HG02970 (cell line): ENCODE data around the gene ABR.
"Not testable (repeated sequence)": the region's sequence is repeated elsewhere in the genome, so short reads cannot be mapped to it uniquely, and the experiment has no call there.

ENCODE experiments used
- ATAC-seq: cut with Tn5 transposase; IDR thresholded peaks from one replicate; pipeline ENCODE4 v1.9.1; 2021; ENCODE audit warnings: mild to moderate bottlenecking, moderate library complexity, moderate number of reproducible peaks; ENCODE audit not compliant: unreplicated experiment, low FRiP score

Gene ABR

DNA sequence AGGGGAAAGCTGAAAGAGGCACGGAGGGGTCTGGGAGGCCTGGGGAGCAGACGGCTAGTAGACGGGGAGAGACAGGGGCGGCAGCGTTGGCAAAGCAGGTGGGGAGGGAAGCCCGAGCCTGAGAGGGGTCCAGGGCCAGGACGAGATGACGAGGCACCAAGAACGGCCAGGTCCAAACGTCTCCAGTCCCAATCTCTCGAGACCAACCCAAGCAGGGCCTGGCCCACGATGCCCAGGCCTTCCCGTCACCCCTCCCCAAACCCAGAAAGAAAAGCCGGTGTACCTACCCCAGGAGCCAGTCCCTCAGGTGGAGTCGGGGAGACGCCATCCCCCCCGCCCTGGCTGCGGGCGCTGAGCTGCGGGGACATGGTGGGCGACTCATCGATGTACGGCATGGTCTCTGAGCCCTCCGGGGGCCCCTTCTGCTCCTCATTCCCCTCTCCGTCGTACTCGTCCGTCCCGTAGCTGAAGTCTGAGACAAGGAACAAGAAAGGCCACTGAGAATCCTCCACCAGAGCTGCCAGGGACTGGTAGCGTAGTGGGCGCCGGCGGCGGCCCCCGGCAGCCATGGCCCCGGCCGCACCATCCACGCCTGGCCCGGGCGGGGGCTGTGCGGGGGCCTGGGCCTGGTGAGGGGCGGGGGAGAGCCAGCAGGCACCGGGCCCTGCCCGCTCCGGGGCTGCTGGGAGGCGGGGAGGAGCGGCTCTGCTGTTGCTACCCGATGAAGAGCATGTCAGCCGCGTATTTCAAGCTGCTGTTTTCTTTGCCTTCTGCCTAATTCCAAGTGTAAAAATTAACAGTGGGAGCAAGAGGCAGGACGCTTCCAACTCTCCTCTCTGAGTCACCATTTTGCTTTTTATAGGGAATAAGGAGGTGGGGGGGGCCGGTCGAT, 54.6 kb downstream of the ABR start:
- ATAC-seq: no peak

DNA sequence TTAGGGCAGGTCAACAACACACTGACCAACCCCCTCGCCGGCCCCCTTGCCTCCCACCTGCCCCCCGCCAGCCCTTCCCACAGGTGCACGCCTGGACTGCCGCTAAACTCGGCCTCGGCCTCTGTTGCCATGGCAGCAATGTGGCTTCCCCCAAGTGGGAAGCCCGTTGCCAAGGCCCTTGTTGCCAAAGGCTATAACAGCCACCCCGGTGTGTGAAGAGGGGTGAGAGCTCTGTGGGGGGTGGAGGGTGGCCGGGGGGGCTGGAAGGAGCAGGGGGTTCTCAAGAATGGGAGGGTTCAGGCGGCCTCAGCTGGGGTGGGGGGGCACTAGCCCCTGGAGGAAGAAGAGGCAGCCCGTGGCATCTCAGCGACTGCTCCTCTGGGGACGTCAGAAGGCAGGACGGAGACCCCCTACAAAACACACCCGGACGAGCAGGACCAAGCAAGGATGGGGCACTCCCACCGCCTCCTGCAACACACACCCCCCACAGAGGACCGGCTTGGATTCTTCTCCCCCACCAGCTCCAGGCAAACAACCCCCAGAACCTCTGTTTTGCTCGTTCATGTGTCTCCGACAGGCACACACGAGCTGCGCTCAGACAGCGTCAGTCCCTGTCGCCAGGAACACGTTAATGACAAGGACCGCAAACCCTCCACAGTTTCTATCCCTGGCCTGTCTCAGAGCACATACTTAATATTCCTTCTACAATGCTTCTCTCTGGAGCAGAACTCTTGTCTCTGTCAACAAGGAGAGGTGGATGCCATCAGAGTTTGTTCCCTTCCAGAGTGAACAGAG, 55.7 kb downstream of the ABR start:
- no peak for ATAC-seq

DNA sequence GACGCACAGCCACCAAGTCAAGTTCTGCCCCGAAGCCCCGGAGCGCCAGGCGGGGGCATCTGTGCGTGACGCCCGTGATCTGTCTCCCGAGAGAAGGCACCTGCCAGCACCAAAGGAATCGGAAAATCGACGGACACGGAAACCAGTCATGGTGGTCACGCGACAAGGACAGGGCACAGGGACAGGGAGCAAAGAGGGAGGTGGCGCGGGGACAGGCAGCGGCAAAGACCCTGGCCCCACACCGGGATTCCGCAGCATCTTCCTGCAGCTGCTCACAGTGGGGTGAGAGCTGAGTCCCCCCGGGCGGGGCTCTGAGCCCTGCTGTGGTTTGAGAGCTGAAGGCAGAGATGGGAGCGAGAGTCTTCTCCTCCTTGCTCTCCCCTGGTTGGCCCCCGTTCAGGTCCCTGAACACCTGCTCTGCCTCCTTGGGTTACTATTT, 56.4 kb downstream of the ABR start:
- ATAC-seq: no peak

DNA sequence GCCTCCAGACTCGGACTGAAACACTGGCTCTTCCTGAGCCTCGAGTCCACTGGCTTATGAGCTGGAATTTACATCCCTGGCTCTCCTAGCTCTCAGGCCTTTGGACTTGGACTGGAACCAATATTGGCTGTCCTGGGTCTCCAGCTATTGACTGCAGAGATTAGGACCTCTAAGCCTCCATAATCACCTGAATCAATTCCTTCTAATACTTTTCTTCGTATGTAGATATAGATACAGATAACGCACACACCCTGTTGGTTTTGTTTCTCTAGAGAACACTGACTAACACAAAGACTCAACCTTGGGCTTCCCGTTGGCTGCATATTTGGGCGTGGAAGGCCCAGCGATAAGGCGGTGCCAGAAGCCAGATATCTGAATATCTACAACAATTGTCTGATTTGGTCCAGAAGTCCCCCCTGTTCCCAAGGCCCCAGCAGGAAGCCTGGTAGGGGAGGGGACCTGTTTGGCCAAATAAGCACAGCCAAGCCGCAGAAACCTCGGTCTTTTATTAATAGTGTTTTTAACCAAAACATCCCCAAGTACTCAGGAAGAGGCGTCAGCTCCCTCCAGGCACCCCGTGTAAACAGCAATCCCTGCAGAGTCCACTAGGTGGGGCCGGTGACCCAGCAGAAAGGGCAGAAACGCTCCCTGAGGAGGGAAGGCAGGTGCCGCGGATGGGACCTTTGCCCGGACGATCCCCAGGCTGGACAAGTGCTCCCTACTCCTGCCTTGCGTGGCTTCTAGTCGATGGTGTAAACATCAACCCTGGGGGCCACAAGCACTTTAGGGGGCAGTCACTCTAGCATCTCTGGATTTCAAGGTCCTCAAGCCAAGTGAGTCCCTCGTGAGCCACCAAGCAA, 57.0 kb downstream of the ABR start:
- ATAC-seq: no peak

DNA sequence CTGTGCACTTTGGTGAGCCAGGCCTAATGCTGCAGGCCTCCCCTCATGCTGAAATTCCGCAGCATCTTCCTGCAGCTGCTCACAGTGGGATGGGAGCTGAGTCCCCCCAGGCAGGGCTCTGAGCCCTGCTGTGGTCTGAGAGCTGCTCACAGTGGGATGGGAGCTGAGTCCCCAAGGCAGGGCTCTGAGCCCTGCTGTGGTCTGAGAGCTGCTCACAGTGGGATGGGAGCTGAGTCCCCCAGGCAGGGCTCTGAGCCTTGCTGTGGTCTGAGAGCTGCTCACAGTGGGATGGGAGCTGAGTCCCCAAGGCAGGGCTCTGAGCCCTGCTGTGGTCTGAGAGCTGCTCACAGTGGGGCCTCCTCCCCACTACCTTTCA, 58.4 kb downstream of the ABR start:
- ATAC-seq: not testable (repeated sequence)

DNA sequence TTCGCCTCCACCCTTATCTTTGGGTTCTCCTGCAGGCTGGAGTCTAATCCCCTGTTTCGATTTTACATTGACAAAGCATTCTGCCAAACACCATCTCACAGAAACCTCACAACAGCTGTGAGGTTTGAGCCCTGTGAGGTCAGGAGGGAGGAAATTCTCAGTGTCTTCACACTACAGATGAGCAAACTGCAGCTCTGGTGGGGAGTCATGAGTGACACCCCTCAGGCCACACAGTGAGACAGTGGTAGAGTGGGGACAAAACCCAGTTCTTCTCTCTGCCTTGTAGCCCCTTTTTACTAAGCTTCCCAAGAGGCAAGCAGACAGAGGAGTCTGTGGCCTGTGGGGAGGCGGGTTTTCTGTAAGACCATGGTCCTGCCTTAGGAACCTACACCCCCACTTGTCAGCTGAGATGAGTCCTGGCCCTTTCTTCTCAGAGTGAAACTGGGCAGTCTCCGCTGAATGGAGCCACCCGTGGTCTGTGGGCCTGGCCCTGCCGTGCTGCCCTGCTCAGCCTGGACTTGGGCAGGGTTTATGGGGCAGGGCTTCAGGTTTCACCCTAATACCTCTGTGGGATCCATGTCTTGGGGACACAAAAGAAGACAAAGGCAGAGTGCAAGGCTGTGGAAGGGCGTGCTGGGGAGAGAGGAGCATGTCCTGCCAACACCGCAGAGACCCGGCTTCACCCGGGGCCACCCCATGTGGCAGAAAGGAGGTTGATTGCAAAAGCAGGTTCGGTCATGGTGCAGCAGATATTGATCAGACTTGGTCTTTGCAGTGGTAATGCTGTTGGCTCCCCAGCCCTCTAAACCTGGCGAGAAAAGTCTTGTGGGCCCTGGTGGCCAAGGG, 59.0 kb downstream of the ABR start:
- ATAC-seq: no peak

DNA sequence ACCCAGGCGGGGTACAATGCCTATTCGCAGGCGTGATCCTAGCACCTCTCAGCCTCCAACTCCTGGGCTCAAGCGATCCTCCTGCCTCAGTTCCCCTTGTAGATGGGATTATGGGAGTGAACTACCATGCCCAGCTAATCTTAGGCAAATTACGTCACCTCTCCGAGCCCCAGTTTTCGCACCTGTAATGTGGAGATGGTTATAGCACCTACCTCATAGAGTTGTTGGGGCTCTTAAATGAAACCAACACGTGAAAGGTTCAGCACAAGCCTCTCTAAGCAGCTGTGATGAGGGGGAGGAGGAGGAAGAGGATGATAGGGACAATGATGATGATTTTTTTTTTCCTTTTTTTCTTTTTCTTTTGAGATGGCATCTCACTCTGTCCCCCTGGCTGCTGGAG, 59.9 kb downstream of the ABR start:
- no peak for ATAC-seq

DNA sequence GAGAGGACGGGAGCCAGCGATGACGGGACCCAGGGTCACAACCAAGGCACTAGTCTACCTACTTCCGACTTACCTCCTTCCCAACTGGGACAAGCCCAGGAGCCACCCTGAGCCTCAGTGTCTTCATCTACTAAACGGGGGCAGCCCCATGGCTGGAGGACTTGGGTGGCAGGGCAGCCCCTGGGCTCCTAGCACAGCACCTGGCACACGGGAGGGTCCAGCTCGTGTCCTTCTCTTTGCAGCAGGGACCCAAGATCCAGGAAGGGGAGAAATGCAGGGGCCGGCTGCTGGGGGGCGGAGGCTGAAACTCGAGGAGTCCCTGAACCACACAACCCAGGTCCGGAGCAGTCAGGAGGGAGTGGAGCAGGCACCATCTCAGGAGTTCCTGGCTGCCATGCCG, 63.2 kb downstream of the ABR start:
- no peak for ATAC-seq

DNA sequence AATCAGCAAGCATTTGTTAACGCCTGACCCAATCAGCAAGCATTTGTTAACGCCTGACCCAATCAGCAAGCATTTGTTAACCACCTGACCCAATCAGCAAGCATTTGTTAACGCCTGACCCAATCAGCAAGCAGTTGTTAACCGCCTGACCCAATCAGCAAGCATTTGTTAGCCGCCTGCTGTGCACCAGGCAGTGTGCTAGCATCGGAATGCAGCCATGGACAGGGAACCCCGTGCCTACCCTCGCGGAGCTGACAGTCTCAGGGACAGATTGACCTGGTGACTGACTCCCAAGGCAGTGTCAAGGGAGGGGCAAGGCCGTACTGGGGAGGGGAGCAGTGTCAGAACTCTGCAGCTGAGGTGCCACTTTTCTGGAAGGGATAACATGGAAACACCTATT, 66.9 kb downstream of the ABR start:
- no peak for ATAC-seq

DNA sequence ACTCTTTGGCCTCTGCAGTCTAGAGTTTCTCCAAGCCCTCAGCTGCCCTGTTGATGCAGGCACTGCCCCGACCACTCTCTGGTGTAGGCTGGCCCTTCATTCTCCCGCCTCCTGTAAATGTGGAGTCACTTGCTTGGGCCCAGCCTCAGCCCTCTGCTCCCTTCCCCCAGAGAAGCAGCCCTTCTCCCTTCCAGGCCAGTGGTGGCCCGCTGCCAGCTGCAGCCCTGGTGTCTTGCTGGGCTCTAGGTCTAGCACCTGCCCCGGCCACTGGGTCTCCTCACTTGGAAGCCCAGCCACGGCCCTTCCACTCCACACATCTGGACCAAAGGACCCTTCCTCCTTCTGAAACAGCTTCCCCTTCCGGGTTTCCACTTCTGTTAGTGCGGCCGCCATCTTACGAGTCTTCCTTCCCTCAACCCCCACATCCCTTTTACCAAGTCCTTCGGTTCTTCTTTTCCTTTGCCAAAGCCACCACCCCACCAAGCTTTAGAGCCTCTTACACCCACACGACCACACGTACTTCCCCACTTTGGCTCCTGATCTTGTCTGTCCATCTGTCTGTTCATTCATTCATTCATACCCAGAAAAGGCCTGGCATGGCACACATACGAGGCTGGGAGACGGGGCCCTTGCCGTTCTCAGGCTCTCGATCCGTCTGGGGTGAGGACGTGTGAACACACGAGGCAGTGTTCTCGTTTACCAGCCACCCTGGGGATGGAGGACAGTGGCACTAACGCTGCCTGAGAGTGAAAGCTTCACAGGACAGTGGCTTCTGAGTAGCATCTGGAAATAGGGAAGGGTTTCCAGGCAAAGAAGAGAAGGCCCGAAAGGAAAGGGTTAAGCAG, 68.0 kb downstream of the ABR start:
- no peak for ATAC-seq

DNA sequence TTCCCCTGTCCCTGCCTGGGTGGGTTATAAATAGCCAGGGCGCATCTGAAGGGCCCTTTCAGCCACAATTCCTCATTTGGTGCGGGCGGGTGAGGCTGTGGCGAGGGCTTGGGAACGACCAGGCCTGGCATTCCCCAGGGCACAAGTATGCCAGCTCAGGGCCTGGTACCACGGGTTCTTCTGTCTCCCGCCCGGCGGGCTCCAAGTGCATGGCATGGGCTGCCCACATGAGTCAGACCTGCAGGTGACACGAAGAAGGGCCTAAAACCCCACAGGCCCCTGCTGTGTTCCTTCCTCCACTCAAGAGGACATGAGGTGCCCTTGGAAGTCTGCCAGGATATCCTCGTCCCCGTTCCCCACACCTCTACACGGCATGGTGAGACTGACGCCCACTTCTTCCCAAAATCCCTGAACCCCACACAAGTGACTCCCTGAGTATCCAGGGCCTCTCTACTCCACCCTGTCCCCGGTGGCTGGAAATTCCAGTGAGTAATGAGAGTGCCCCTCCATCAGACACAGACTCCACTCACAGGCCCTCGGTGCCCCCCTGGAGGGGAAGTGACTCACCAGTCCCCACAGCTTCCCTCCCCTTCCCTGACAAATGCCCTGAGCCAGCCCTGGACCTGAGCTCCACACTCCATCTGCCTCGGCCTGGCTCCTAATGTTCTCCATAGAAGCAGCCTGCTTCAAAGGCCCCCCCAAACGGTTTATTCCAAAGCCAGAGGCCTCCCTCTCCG, 68.8 kb downstream of the ABR start:
- ATAC-seq: no peak

DNA sequence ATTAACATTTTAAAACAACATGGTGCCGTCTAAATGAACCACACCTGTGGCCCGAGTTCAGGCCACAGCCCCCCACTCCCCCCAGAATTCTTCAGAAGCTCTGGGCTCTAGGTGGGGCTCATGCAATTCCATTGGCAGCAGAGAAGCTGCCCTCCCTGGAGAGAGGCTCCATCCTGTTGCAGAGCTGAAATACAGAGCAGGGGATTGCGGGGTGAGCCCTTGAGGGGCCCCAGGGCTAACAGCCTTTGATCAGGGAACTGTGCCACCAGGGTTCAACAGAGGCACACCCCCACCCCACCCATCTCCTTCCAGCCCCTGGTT, 69.3 kb downstream of the ABR start:
- ATAC-seq: no peak

DNA sequence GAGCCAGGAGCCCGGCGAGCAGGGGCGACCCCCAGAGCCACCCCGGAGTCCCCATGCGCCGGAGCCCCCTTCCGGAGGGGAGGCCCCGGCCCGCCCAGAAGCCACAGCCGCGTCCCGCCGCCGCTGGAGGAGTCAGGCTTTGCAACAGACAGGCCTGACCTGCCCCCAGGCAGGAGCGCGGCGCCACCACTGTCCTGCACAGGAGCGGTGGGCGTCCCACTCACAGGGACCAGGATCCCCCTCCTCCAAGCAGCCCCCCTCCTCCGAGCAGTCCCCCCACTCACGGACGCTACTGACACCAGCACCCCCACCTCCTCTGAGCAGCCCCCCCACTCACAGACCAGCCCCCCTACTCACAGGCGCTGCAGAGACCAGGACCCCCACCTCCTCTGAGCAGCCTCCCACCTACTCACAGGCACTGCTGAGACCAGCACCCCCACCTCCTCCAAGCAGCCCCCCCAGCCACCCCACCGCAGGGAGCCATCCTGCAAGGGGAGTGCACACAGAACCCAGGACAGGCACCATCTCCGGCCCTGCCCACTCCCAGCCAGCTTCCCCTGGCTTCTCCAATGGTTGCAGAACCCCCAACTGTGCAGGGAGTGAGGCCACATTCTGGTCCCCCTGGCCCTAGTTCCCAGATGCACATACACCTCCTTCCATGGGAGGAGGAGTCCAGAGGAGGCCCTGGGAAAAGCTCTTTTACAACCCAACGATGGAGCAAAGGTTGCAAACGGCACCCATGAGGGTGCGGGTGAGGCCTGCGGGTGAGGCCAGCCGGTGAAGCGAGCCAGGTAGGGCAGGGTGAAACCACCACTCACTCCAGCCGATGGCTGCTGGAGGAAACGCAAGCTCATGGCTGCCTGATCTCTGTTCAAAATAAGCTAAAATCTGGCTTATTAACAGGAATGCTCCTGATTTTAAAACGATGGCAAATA, 69.9 kb downstream of the ABR start:
- no peak for ATAC-seq

DNA sequence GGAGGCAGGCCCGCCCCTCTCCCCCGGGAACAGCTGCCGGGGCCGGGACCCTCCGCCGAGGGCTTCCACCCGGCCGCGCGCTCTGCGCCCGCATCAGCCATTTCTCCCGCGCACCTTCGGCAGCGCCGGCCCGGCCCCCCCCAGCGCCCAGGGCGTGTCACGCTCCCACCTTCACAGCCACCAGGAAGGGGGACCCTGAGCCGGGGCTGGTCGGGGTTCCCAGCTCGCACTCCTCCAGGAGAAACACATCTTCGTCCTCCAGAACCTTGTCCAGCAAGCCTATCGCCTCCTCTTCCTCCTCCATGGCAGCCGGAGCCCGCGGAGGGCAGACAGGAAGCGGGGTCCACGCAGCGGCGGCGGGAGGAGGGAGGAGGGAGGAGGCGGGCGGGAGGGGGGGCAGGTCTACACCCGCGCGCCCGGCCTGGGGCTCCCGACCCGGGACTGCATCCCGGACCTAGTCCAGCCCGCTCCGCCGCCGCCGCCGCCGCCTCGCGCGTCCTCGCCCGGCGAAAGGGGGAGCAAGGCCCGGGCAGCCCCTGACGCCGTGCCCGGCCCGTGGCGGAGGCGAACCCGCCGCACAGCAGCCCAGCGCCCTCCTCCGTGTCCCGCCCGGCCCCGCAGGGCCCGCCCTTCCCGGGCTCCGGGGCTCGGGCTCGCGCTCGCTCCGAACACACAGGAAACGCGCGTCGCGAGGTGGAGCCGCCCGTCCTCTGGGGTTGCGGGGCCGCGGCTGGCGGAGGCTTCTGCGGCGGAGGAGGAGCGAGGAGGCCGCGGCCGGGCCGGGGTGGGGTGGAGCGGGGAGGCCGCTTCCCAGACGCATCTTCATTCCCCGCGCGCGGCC, 70.8 kb downstream of the ABR start:
- peak; percentile 38 for ATAC-seq

DNA sequence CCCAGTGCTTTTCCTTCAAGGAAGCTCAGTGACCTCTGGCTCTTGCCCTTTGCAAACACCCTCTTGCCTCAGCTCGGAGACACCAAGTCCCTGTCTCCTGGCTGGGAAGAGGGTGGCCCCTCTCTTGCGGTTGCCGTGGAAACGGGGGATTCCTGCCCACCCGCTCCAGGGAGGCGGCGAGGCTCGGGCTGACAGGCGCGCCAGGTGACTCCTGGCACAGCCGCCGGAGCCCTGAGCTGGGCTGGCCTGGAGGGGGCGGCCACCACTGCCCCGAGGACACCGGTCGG, 71.4 kb downstream of the ABR start:
- ATAC-seq: no peak

DNA sequence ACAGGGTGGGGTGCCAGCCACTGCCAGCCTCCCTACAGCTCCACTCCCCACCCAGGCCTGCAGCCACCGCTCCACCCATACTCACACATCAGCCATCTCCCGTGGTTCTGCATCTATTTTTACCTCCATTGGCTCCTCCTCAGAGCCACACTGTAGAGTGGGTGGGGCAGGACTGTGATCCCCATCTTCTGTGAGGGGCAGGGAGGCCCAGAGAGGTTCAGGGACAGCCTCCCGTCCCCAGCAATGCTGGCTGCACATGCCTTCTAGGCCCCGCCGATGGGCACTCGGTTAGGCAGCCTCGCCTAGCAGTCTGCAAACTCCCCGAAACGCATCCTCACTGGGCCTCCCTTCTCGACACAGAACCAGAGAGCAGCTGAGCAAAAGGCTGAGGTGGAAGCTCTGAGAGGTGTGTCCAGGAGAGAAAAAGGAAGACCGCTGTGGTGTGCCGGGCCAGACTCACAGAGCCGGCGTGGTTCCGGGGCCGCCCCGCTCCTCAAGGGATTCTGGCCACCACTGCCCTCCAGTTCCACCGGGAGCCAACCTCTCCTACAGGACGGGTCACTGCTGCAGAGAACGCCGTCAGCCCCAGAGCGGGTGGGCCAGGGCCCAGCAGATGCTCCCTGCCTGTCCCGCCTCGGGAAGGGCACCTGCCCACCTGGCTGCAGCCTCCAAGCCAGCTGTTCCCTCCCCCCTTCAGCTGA, 71.9 kb downstream of the ABR start:
- ATAC-seq: no peak
